NCI-H1417 (cell line): ENCODE results near the gene SOX18.
A peak's percentile ranks its signal among the peaks of the same experiment; 100 is the strongest.
"Not testable (repeated sequence)": the region's sequence is repeated elsewhere in the genome, so short reads cannot be mapped to it uniquely, and the experiment has no call there.

Experiments
- DNase-seq, 3 experiments: peaks; one replicate each; lab custom pipeline; 2025; lab: John Stamatoyannopoulos, UW

Gene SOX18

DNA sequence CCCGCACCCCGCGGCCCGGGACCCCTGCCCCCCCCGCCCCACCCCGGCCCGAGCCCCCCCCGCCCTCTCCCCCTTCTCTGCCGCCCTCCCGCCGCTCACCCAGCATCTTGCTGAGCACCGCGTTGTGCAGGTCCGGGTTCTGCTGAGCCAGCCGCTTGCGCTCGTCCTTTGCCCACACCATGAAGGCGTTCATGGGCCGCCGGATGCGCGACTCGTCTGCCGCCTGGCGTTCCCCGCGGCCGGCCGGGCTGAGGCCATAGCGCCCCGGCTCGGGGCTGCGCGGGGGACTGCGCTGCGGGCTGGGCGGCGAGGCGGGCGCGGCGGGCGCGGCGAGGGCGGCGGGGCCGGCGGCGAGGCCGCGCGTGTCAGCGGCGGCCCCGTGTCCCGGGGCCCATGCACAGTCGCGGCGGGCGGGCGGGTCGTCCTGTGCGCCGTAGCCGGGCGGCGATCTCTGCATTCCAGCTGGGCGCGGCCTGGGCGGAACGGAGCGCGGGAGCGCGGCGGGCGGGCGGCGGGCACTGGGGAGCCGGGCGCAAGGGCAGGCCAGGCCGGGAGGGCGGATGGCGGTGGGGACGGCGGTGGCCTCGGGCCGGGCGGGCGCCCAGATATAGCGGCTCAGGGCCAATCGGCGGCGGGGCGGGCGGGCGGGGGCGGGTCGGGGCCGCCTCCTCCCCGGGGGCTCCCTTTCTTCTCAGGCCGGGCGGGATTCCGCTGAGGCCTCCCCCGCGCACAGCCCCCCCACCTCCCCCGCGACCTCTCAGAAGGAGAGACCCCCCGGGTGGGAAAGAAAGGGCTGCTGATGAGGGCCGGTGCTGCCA, at the start of gene SOX18:
TSS of gene SOX18 (minus strand) at position 580 of the 818 bp plus-strand sequence. CDS start at position 457, 123 bp downstream.
- peak in 1 of 3 experiments; percentile 51 for DNase-seq

DNA sequence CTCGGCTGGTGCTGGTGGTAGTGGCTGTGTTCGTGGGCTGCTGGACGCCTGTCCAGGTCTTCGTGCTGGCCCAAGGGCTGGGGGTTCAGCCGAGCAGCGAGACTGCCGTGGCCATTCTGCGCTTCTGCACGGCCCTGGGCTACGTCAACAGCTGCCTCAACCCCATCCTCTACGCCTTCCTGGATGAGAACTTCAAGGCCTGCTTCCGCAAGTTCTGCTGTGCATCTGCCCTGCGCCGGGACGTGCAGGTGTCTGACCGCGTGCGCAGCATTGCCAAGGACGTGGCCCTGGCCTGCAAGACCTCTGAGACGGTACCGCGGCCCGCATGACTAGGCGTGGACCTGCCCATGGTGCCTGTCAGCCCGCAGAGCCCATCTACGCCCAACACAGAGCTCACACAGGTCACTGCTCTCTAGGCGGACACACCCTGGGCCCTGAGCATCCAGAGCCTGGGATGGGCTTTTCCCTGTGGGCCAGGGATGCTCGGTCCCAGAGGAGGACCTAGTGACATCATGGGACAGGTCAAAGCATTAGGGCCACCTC, 49.1 kb upstream of the SOX18 start:
- no peak for DNase-seq

DNA sequence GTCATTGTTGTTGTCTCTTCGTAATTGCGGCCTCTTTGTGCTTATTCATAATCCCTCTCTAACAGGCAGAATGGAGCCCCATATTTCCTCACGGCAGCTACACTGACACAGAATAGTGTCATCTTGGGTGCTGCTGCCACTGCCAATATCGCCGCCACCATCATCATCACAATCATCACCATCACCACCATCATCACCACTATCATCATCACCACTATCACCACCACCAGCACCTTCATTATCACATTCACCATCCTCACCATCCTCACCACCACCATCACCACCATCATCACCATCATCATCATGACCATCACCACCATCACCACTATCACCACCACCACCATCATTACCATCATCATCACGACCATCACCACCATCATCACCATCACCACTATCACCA, 47.1 kb upstream of the SOX18 start:
- DNase-seq = no peak

DNA sequence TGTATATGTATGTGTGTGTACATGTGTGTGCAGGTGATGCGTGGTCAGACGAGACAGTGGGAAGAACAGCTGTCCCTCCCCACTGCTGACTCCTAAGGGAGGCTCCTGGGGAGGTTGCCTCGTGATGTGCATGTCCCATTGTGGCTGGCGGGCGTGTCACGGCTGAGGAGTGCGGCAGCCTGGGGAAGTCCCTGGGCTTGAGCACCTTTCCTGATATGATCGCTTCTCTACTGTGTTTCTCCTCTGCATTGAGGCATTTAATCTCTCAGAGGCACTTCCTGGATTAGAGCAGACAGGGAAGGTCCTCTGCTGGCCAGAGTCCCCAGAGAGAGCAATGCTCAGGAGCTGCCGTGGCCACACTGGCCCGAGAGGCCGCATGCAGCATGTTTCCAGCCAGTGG, 46.5 kb upstream of the SOX18 start:
- DNase-seq = no peak

- no peak for DNase-seq
Observed at GRCh38 chr20:64095455-64095854, 46.0 kb upstream of the SOX18 start.

DNA sequence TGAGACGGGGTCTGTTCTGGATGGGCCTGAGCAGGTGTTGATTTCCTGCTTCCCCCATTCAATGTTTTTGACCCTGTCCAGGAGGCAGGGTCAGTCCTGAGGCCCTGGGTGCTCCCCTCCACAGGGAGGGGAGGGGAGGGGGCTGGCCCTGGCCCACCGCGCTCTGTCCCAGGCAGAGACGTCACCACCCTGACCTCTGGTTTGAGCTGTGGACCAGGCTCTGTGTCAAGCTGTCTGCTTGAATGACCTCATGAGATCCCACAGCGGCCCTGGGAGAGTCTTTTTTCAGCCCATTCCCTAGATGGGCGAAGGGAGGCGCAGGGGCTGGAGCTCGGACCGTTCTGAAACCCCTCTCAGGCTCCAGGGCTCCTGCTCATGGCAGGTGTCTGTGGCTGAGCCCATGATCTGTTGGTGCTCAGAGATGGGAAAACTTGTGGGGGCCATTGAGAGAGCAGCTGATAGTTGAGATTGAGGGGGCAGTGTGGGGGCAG, 43.6 kb upstream of the SOX18 start:
- DNase-seq = peak in 1 of 3 experiments; percentile 23

DNA sequence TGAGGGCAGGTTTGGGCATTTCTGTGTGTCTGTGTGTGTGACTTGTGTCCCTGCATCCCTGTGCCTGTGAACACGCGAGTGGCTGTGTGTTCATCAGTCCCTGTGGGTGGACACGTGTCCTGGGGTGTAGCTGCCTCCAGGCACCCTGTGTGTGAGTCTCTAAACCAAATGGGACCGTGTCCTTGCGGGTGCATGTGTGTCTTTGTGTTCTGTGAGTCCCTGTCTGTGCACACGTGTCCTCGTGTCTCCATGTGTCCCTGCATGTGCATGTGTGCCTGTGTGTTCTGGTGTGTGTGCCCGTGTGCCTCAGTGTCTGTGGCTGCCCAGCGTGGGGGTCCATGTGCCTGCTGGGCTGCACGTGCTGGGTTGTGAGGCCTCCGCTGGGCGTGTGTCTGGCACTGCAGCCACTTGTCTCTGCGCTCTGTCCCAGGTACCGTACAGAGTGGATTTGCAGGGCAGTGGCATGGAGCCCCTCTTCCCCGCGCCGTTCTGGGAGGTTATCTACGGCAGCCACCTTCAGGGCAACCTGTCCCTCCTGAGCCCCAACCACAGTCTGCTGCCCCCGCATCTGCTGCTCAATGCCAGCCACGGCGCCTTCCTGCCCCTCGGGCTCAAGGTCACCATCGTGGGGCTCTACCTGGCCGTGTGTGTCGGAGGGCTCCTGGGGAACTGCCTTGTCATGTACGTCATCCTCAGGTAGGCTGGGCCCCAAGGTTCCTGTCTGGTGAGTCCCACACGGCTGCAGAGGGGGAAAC, 43.0 kb upstream of the SOX18 start:
- peak in 2 of 3 experiments; percentile 48 to 70 for DNase-seq

DNA sequence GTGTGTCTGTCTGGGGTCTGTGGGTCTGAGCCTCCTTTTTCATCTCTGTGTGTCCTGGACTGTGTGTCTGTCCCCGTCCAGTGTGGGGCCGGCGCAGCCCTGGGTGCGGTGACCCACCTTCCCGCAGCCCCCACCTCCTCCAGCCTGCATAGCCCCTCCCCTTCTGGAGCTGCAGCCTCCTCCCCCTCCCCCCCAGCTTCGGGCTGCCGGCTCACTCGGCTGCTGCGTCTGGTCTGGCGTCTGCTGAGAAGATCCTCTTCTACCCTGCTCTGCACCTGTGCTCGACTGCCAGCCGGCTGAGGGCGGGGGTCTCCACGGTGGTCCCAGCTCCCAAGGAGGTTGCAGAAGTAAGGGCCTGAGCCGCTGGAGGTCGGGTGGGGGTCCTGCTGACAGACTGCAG, 42.3 kb upstream of the SOX18 start:
- peak in 2 of 3 experiments; percentile 51 to 64 for DNase-seq

GRCh38 chr20:64091340-64091739, 41.9 kb upstream of the SOX18 start:
- DNase-seq = peak in 1 of 3 experiments; percentile 56

- DNase-seq = peak in 2 of 3 experiments; percentile 63 to 85
Observed at GRCh38 chr20:64090165-64090564, 40.7 kb upstream of the SOX18 start.

DNA sequence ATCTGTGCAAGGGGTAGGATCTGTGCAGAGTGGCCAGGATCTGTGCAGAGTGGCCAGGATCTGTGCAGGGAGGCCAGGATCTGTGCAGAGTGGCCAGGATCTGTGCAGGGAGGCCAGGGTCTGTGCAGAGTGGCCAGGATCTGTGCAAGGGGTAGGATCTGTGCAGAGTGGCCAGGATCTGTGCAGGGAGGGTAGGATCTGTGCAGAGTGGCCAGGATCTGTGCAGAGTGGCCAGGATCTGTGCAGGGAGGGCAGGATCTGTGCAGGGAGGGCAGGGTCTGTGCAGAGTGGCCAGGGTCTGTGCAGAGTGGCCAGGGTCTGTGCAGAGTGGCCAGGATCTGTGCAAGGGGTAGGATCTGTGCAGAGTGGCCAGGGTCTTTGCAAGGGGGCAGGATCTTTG, 39.1 kb upstream of the SOX18 start:
- DNase-seq = not testable (repeated sequence)

GRCh38 chr20:64087226-64087825, 37.9 kb upstream of the SOX18 start:
- DNase-seq = not testable (repeated sequence)

GRCh38 chr20:64086801-64087200, 37.4 kb upstream of the SOX18 start:
- no peak for DNase-seq

DNA sequence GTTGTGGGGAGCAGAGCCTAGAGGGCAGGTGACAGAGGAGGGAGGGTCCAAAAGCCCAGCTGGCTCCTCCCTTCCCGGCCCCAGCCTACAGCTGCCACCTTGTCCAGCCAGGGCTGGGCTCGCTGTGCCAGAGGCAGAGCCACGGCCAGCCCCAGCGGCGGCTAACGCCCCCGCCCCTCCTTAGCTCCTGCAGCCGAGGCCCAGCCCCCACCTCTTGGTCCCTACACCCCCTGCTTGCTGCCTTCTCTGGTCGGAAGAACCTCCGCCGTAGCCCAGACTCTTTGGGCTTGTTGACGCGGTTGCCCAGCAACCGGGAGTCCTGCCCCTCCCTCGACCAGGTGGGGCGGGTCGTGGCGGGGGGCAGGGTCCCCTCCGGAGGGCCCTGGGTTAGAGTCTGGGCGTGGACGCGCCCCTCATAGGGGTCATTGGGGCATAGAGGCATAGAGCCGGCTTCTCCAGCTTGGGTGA, 35.3 kb upstream of the SOX18 start:
- DNase-seq = peak in 2 of 3 experiments; percentile 67 to 69

GRCh38 chr20:64083804-64084684, 34.6 kb upstream of the SOX18 start, which contains the start of gene LKAAEAR1:
TSS of gene LKAAEAR1 (minus strand) at chr20:64084398. CDS start at chr20:64084219, 179 bp downstream.
- peak in 2 of 3 experiments; percentile 69 to 72 for DNase-seq

DNA sequence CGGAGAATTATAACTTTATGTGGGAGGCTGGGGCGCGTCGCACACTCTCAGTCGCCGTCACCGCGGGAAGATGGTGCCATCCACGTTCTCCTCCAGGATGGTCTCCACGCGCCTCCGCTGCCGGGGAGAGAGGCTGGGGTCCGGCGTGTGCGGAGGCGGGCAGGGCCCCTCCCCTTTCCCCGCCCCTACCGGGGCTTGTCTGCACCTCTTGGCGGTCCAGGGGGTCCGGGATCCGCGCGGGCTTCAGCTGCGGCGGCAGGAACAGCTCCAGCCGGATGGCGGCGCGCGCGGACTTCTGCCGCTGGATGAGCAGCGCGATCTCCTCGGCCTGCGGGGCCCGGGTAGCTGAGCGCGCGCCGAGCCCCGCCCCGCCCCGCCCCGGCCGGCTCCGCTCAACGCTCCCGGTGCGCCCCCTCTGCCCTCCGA, 34.0 kb upstream of the SOX18 start:
- DNase-seq = peak; percentile 84 to 89 (median 85)

GRCh38 chr20:64082820-64083377, 33.5 kb upstream of the SOX18 start:
- DNase-seq = peak in 1 of 3 experiments; percentile 50

GRCh38 chr20:64082126-64082731, 32.8 kb upstream of the SOX18 start:
- DNase-seq = no peak

DNA sequence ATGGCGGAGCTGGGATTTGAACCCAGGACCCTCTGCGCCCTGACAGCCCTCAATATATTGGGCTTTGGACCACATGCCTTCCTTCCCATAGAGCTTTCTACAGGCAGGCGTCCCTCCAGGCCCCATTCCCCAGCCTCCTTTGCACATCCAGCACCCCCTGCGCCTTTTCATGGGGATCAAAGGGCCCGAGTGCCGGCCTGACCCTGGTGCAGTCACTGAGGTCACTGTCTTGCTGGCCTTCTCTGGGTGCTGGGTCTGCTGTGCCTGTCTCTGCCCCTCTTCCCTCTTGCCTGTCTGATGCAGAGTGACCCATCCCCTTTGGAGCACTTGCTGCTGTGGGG, 32.2 kb upstream of the SOX18 start:
- no peak for DNase-seq
